Measurements from ENCODE around the gene DENND4A. TPM values are rescaled to one million over a fixed set of nuclear protein-coding genes. Genes with fewer than 3 reads are reported as not detected.
"Not testable (repeated sequence)": the region's sequence is repeated elsewhere in the genome, so short reads cannot be mapped to it uniquely, and the experiment has no call there.

DENND4A gene
- polyA plus RNA-seq, 1 experiment = 19.1 TPM

GRCh38 chr15:65812467-65812866, 20.4 kb upstream of the DENND4A start:
- Histone ChIP-seq H3K27me3 (ENCODE audit: control insufficient read depth, insufficient read depth, low read length) (no peaks in the 10 kb centered on the region), H3K9me3 (ENCODE audit: control insufficient read depth, insufficient read depth, low read length) (peaks cover 8% of the 10 kb centered on the region), H3K4me3 (ENCODE audit: low read depth, low read length) (no peak overlapping the region), H3K27ac (ENCODE audit: low read depth, low read length) (no peak overlapping the region)
- ChIA-PET CTCF (interaction anchor here (0.6 to 2.0 kb wide), 2 partner anchors 12 to 755 kb away, joined by 8 to 10 read pairs; no protein-coding TSS in a partner anchor), POLR2A (interaction anchor here (0.6 kb wide), 1 partner anchor 51 kb away, joined by 3 read pairs; no protein-coding TSS in a partner anchor)
- no peak for TF ChIP-seq CTCF (IDR thresholded peaks at IDR 0.05; ENCODE audit: low read depth, low read length)
- no peak for DNase-seq (ENCODE audit: low read depth, low spot score)

- no peak overlapping the region for H3K27ac ChIP-seq (ENCODE audit: low read depth, low read length)
- ChIA-PET CTCF (interaction anchor here (1.1 kb wide), 1 partner anchor 12 kb away, joined by 4 read pairs; no protein-coding TSS in a partner anchor), POLR2A (no interaction called here)
- H3K9me3 ChIP-seq (ENCODE audit: control insufficient read depth, insufficient read depth, low read length) = peaks cover 8% of the 10 kb centered on the region
- no peak for DNase-seq (ENCODE audit: low read depth, low spot score)
- no peaks in the 10 kb centered on the region for H3K27me3 ChIP-seq (ENCODE audit: control insufficient read depth, insufficient read depth, low read length)
- TF ChIP-seq CTCF (IDR thresholded peaks at IDR 0.05; ENCODE audit: low read depth, low read length) = no peak
- no peak overlapping the region for H3K4me3 ChIP-seq (ENCODE audit: low read depth, low read length)
These were observed 19.7 kb upstream of the DENND4A start for GRCh38 chr15:65811835-65812234.

GRCh38 chr15:65811011-65811733, 19.1 kb upstream of the DENND4A start:
- H3K9me3 ChIP-seq (ENCODE audit: control insufficient read depth, insufficient read depth, low read length); H3K27ac ChIP-seq (ENCODE audit: low read depth, low read length); POLR2A ChIA-PET; DNase-seq (ENCODE audit: low read depth, low spot score); H3K4me3 ChIP-seq (ENCODE audit: low read depth, low read length); H3K27me3 ChIP-seq (ENCODE audit: control insufficient read depth, insufficient read depth, low read length): not testable (repeated sequence)
- CTCF ChIA-PET = interaction anchor here (1.1 kb wide), 1 partner anchor 13 kb away, joined by 4 read pairs; no protein-coding TSS in a partner anchor

DNA sequence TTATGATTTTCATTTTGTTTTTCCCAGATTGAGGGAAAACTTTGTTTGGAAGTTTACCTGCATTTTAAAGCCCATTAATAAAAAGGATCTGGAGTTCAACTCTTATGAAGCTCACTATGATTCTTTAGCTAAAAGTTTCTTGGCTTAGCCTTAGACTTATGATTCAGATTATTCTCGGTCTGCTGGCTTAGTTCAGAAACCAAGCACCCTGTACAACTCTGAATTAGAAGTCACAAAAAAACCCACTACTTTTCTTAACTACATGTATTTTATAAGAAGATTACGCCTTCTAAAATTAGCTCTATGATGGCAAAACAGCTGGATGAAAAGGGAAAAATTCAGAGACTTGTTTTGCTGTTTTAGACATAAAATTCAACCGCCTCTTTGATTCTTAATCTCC, 14.3 kb upstream of the DENND4A start:
- Histone ChIP-seq H3K27me3 (ENCODE audit: control insufficient read depth, insufficient read depth, low read length) (no peaks in the 10 kb centered on the region), H3K9me3 (ENCODE audit: control insufficient read depth, insufficient read depth, low read length) (no peaks in the 10 kb centered on the region), H3K27ac (ENCODE audit: low read depth, low read length) (no peak overlapping the region), H3K4me3 (ENCODE audit: low read depth, low read length) (no peak overlapping the region)
- ChIA-PET POLR2A (no interaction called here), CTCF (interaction anchor here (0.6 to 1.2 kb wide), 3 partner anchors 11 to 51 kb away, joined by 3 to 7 read pairs (median 4); no protein-coding TSS in a partner anchor)
- no peak for TF ChIP-seq CTCF (IDR thresholded peaks at IDR 0.05; ENCODE audit: low read depth, low read length)
- DNase-seq (ENCODE audit: low read depth, low spot score) = no peak

- no peak for DNase-seq (ENCODE audit: low read depth, low spot score)
- Histone ChIP-seq H3K27ac (ENCODE audit: low read depth, low read length) (no peak overlapping the region), H3K9me3 (ENCODE audit: control insufficient read depth, insufficient read depth, low read length) (no peaks in the 10 kb centered on the region), H3K4me3 (ENCODE audit: low read depth, low read length) (no peak overlapping the region), H3K27me3 (ENCODE audit: control insufficient read depth, insufficient read depth, low read length) (no peaks in the 10 kb centered on the region)
- POLR2A ChIA-PET = no interaction called here
- CTCF ChIA-PET = interaction anchor here (1.1 kb wide), 1 partner anchor 19 kb away, joined by 7 read pairs; no protein-coding TSS in a partner anchor
- no peak for TF ChIP-seq CTCF (IDR thresholded peaks at IDR 0.05; ENCODE audit: low read depth, low read length)
These were observed 13.1 kb upstream of the DENND4A start for GRCh38 chr15:65805019-65805745.

Measured in AG04450 (cell line).